Measurements from ENCODE around the gene ZNF438. TPM values are rescaled to one million over a fixed set of nuclear protein-coding genes. Genes with fewer than 3 reads are reported as not detected.

The ZNF438 gene
- total RNA-seq, 1 experiment from 2014 or later: 0.83 TPM

DNA sequence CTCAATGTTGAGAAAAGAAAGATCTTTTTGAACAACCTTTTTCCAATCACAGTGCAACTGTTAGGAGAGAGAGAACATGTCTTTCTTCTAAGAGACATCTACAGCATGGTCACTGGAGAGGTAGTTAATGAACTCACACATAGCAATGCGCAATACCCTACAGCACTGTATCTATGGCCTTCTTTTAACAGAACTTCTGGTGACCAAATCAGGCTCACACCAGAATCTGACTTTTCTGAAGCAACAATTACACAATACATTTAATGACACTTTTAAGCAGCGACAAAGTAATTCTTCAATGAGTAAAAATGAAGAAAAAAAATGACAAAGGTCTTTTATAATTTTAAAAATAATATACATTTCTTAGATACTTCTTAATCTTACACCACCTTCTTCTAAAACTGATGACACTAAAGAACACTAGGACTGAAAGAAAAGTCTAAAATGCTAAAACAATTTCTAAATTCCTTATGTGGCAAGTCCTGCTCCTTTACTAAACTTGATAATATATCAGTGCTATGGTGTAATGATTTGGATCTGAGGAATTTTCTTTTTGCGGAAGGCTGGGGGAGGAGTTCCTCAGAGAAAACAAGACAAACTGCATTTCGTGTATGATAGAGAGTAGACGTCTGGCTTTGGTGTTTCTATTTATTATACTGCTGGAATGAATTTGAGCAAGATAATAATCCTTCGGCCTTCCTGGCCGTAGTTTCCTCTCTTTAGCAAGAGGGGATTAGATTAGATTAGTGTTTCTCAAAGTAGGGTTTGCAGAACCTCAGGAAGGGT is 166.3 kb downstream of the ZNF438 start:
- H4K5ac ChIP-seq (ENCODE audit: insufficient read length, low read depth, low read length): no peak overlapping the region
- no peaks in the 10 kb centered on the region for H3K4me1 ChIP-seq (ENCODE audit: insufficient read depth, low read length)
- no peak for DNase-seq
- no peak overlapping the region for H3K27ac ChIP-seq (ENCODE audit: insufficient read length, low read depth, low read length)
- no peak overlapping the region for H3T11ph ChIP-seq (ENCODE audit: low read length)
- H3K9ac ChIP-seq (ENCODE audit: extremely low read depth, insufficient read length, low read length): no peak overlapping the region
- H3K79me1 ChIP-seq (ENCODE audit: insufficient read depth, low read depth, low read length, poor library complexity, severe bottlenecking): no peaks in the 10 kb centered on the region
- H2AFZ ChIP-seq (ENCODE audit: low read length): no peak overlapping the region
- no peak overlapping the region for H3K4me2 ChIP-seq (ENCODE audit: insufficient read depth, insufficient read length, low read length)
- H4K8ac ChIP-seq (replicated peaks; ENCODE audit: insufficient read length, low read depth, low read length): no peak overlapping the region
- TF ChIP-seq, protein P1, sequence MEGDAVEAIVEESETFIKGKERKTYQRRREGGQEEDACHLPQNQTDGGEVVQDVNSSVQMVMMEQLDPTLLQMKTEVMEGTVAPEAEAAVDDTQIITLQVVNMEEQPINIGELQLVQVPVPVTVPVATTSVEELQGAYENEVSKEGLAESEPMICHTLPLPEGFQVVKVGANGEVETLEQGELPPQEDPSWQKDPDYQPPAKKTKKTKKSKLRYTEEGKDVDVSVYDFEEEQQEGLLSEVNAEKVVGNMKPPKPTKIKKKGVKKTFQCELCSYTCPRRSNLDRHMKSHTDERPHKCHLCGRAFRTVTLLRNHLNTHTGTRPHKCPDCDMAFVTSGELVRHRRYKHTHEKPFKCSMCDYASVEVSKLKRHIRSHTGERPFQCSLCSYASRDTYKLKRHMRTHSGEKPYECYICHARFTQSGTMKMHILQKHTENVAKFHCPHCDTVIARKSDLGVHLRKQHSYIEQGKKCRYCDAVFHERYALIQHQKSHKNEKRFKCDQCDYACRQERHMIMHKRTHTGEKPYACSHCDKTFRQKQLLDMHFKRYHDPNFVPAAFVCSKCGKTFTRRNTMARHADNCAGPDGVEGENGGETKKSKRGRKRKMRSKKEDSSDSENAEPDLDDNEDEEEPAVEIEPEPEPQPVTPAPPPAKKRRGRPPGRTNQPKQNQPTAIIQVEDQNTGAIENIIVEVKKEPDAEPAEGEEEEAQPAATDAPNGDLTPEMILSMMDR (conservative IDR thresholded peaks at IDR 0.05): no peak
- no peak overlapping the region for H2BK15ac ChIP-seq (ENCODE audit: low read depth, low read length)
- Mint-ChIP-seq H3K27me3 (ENCODE audit: low read depth) (no peaks in the 10 kb centered on the region), H3K27ac (no peak overlapping the region), H3K4me1 (peaks cover 6% of the 10 kb centered on the region in 2 experiments), H3K4me3 (no peak overlapping the region), H3K9me3 (no peaks in the 10 kb centered on the region), H3K36me3 (ENCODE audit: insufficient read depth in 1 of 3, low read depth in 3 of 3) (no peaks in the 10 kb centered on the region)
- no peaks in the 10 kb centered on the region; the same call in 1 of the 2 replicates for H3K79me2 ChIP-seq (ENCODE audit: insufficient read depth, low read length)
- H3K4ac ChIP-seq (ENCODE audit: low read depth, low read length): no peak overlapping the region
- H3K23me2 ChIP-seq (ENCODE audit: insufficient read length, low read depth, low read length, poor library complexity, severe bottlenecking): no peaks in the 10 kb centered on the region
- H3K56ac ChIP-seq (ENCODE audit: insufficient read length, low read depth, low read length): no peak overlapping the region
- H3K14ac ChIP-seq (ENCODE audit: insufficient read depth, low read length): no peak overlapping the region
- no peak overlapping the region for H2BK5ac ChIP-seq (ENCODE audit: insufficient read length, low read length)
- H3K27me3 ChIP-seq (ENCODE audit: insufficient read depth, low read length): no peaks in the 10 kb centered on the region
- H2AK5ac ChIP-seq (ENCODE audit: insufficient read length, low read length): no peak overlapping the region
- no peak overlapping the region for H3K18ac ChIP-seq (ENCODE audit: insufficient read length, low read depth, low read length)
- no CpG with 5 or more reads among the region's 7 CpGs for WGBS (ENCODE audit: extremely low coverage, insufficient read length, low lambda C conversion rate)
- no peak overlapping the region for H4K91ac ChIP-seq (ENCODE audit: insufficient read length, low read depth, low read length)
- H3K23ac ChIP-seq (ENCODE audit: insufficient read length, low read depth, low read length): no peak overlapping the region
- H4K20me1 ChIP-seq (ENCODE audit: control insufficient read depth, insufficient read depth, insufficient read length): no peaks in the 10 kb centered on the region
- H2BK20ac ChIP-seq (ENCODE audit: low read depth, low read length, poor library complexity, severe bottlenecking): no peak overlapping the region
- H3K9me3 ChIP-seq (ENCODE audit: control insufficient read depth, low read depth, low read length): no peaks in the 10 kb centered on the region
- H2BK120ac ChIP-seq (ENCODE audit: low read depth, low read length, poor library complexity, severe bottlenecking): no peak overlapping the region
- H2BK12ac ChIP-seq (ENCODE audit: insufficient read length, low read depth, low read length): no peak overlapping the region
